ENCODE results near the gene HDAC5.
"Not testable (repeated sequence)": the region's sequence is repeated elsewhere in the genome, so short reads cannot be mapped to it uniquely, and the experiment has no call there.

Gene HDAC5

GRCh38 chr17:44134752-44135568 is 11.5 kb upstream of the HDAC5 start:
- H3K9ac ChIP-seq (ENCODE audit: low read length): no peak overlapping the region
- H2AFZ ChIP-seq (ENCODE audit: insufficient read depth, low read length, poor library complexity): no peak overlapping the region
- no peak overlapping the region for H4K91ac ChIP-seq (ENCODE audit: low read depth, low read length)
- WGBS (ENCODE audit: extremely low coverage, insufficient coverage, insufficient read length): no CpG with 5 or more reads among the region's 9 CpGs
- no peaks in the 10 kb centered on the region for H3K27me3 ChIP-seq (ENCODE audit: insufficient read depth, low read length)
- H2BK12ac ChIP-seq (ENCODE audit: low read length): no peak overlapping the region
- no peak for DNase-seq
- H3K36me3 ChIP-seq (ENCODE audit: control insufficient read depth in 1 of 2, insufficient read depth in 2 of 2, low read length in 2 of 2): no peaks in the 10 kb centered on the region
- peaks cover 8 to 9% of the 10 kb centered on the region in 2 experiments for H3K4me1 ChIP-seq (ENCODE audit: control insufficient read depth in 1 of 2, insufficient read depth in 2 of 2, low read length in 2 of 2)
- no peak overlapping the region for H2BK5ac ChIP-seq (ENCODE audit: low read depth, low read length, poor library complexity)
- H2AK5ac ChIP-seq (ENCODE audit: low read length): no peak overlapping the region
- H3K18ac ChIP-seq (ENCODE audit: low read length): no peak overlapping the region
- H4K12ac ChIP-seq (ENCODE audit: low read depth, low read length): no peak overlapping the region
- no peak overlapping the region for H3K27ac ChIP-seq (ENCODE audit: low read depth, low read length)
- no peak overlapping the region for H3K4ac ChIP-seq (ENCODE audit: low read depth, low read length)
- no peaks in the 10 kb centered on the region for H3K79me2 ChIP-seq (ENCODE audit: control insufficient read depth, insufficient read depth, low read length, poor library complexity)
- H4K8ac ChIP-seq (ENCODE audit: low read depth, low read length): no peak overlapping the region
- no peak overlapping the region for H2BK120ac ChIP-seq (ENCODE audit: insufficient read depth, low read length, poor library complexity)
- no peaks in the 10 kb centered on the region for H3K9me3 ChIP-seq (ENCODE audit: insufficient read depth, low read depth, low read length)
- H3K79me1 ChIP-seq (ENCODE audit: low read length): peaks cover 3% of the 10 kb centered on the region
- H3K23ac ChIP-seq (ENCODE audit: low read length): no peak overlapping the region
- no peak overlapping the region for H3K4me3 ChIP-seq (ENCODE audit: low read depth, low read length)
- no peak overlapping the region for H3K4me2 ChIP-seq (ENCODE audit: low read length)
- no peak overlapping the region for H3K14ac ChIP-seq (ENCODE audit: low read length)

GRCh38 chr17:44133918-44134476 is 10.6 kb upstream of the HDAC5 start:
- H2BK120ac ChIP-seq (ENCODE audit: insufficient read depth, low read length, poor library complexity): no peak overlapping the region
- no peak overlapping the region for H4K8ac ChIP-seq (ENCODE audit: low read depth, low read length)
- no peak overlapping the region for H3K27ac ChIP-seq (ENCODE audit: low read depth, low read length)
- no peak overlapping the region for H3K9ac ChIP-seq (ENCODE audit: low read length)
- H2AFZ ChIP-seq (ENCODE audit: insufficient read depth, low read length, poor library complexity): no peak overlapping the region
- H3K14ac ChIP-seq (ENCODE audit: low read length): no peak overlapping the region
- H3K23ac ChIP-seq (ENCODE audit: low read length): no peak overlapping the region
- no peak overlapping the region for H3K4me2 ChIP-seq (ENCODE audit: low read length)
- DNase-seq: no peak
- H3K36me3 ChIP-seq (ENCODE audit: control insufficient read depth in 1 of 2, insufficient read depth in 2 of 2, low read length in 2 of 2): no peaks in the 10 kb centered on the region
- H4K91ac ChIP-seq (ENCODE audit: low read depth, low read length): no peak overlapping the region
- H3K79me1 ChIP-seq (ENCODE audit: low read length): peaks cover 3% of the 10 kb centered on the region
- H3K18ac ChIP-seq (ENCODE audit: low read length): no peak overlapping the region
- no peak overlapping the region for H2BK5ac ChIP-seq (ENCODE audit: low read depth, low read length, poor library complexity)
- H3K9me3 ChIP-seq (ENCODE audit: insufficient read depth, low read depth, low read length): no peaks in the 10 kb centered on the region
- H3K4me3 ChIP-seq (ENCODE audit: low read depth, low read length): no peak overlapping the region
- H2BK12ac ChIP-seq (ENCODE audit: low read length): no peak overlapping the region
- no peak overlapping the region for H3K4ac ChIP-seq (ENCODE audit: low read depth, low read length)
- no peaks in the 10 kb centered on the region for H3K79me2 ChIP-seq (ENCODE audit: control insufficient read depth, insufficient read depth, low read length, poor library complexity)
- H2AK5ac ChIP-seq (ENCODE audit: low read length): no peak overlapping the region
- H3K27me3 ChIP-seq (ENCODE audit: insufficient read depth, low read length): no peaks in the 10 kb centered on the region
- H4K12ac ChIP-seq (ENCODE audit: low read depth, low read length): no peak overlapping the region
- WGBS (ENCODE audit: extremely low coverage, insufficient coverage, insufficient read length): no CpG with 5 or more reads among the region's 4 CpGs
- H3K4me1 ChIP-seq (ENCODE audit: control insufficient read depth in 1 of 2, insufficient read depth in 2 of 2, low read length in 2 of 2): peaks cover 8 to 9% of the 10 kb centered on the region in 2 experiments

GRCh38 chr17:44132275-44132821 is 8.9 kb upstream of the HDAC5 start:
- H3K4ac ChIP-seq (ENCODE audit: low read depth, low read length): no peak overlapping the region
- no peak overlapping the region for H3K9ac ChIP-seq (ENCODE audit: low read length)
- no peak overlapping the region for H3K18ac ChIP-seq (ENCODE audit: low read length)
- no peak overlapping the region for H3K14ac ChIP-seq (ENCODE audit: low read length)
- H3K79me2 ChIP-seq (ENCODE audit: control insufficient read depth, insufficient read depth, low read length, poor library complexity): no peaks in the 10 kb centered on the region
- DNase-seq: peak; percentile 89 to 93
- no peak overlapping the region for H2BK120ac ChIP-seq (ENCODE audit: insufficient read depth, low read length, poor library complexity)
- H3K9me3 ChIP-seq (ENCODE audit: insufficient read depth, low read depth, low read length): no peaks in the 10 kb centered on the region
- H2BK5ac ChIP-seq (ENCODE audit: low read depth, low read length, poor library complexity): no peak overlapping the region
- no peaks in the 10 kb centered on the region for H3K27me3 ChIP-seq (ENCODE audit: insufficient read depth, low read length)
- H3K4me3 ChIP-seq (ENCODE audit: low read depth, low read length): no peak overlapping the region
- H4K91ac ChIP-seq (ENCODE audit: low read depth, low read length): no peak overlapping the region
- H3K27ac ChIP-seq (ENCODE audit: low read depth, low read length): no peak overlapping the region
- H3K4me1 ChIP-seq (ENCODE audit: control insufficient read depth in 1 of 2, insufficient read depth in 2 of 2, low read length in 2 of 2): no peaks in the 10 kb centered on the region
- no peak overlapping the region for H2AFZ ChIP-seq (ENCODE audit: insufficient read depth, low read length, poor library complexity)
- no peaks in the 10 kb centered on the region for H3K36me3 ChIP-seq (ENCODE audit: control insufficient read depth in 1 of 2, insufficient read depth in 2 of 2, low read length in 2 of 2)
- H4K12ac ChIP-seq (ENCODE audit: low read depth, low read length): no peak overlapping the region
- no peaks in the 10 kb centered on the region for H3K79me1 ChIP-seq (ENCODE audit: low read length)
- H2AK5ac ChIP-seq (ENCODE audit: low read length): no peak overlapping the region
- H4K8ac ChIP-seq (ENCODE audit: low read depth, low read length): no peak overlapping the region
- no peak overlapping the region for H2BK12ac ChIP-seq (ENCODE audit: low read length)
- H3K23ac ChIP-seq (ENCODE audit: low read length): no peak overlapping the region
- no peak overlapping the region for H3K4me2 ChIP-seq (ENCODE audit: low read length)

- not testable (repeated sequence) for H4K8ac ChIP-seq (ENCODE audit: low read depth, low read length); H2BK120ac ChIP-seq (ENCODE audit: insufficient read depth, low read length, poor library complexity); H3K23ac ChIP-seq (ENCODE audit: low read length); H3K9me3 ChIP-seq (ENCODE audit: insufficient read depth, low read depth, low read length); H4K12ac ChIP-seq (ENCODE audit: low read depth, low read length); H2BK5ac ChIP-seq (ENCODE audit: low read depth, low read length, poor library complexity); H3K18ac ChIP-seq (ENCODE audit: low read length); H3K4me3 ChIP-seq (ENCODE audit: low read depth, low read length); H3K79me2 ChIP-seq (ENCODE audit: control insufficient read depth, insufficient read depth, low read length, poor library complexity); H3K79me1 ChIP-seq (ENCODE audit: low read length); H2BK12ac ChIP-seq (ENCODE audit: low read length); H3K9ac ChIP-seq (ENCODE audit: low read length); H3K36me3 ChIP-seq (ENCODE audit: control insufficient read depth in 1 of 2, insufficient read depth in 2 of 2, low read length in 2 of 2); H3K4me1 ChIP-seq (ENCODE audit: control insufficient read depth in 1 of 2, insufficient read depth in 2 of 2, low read length in 2 of 2); H3K4me2 ChIP-seq (ENCODE audit: low read length); H4K91ac ChIP-seq (ENCODE audit: low read depth, low read length); H3K4ac ChIP-seq (ENCODE audit: low read depth, low read length); H2AK5ac ChIP-seq (ENCODE audit: low read length); DNase-seq; H3K27me3 ChIP-seq (ENCODE audit: insufficient read depth, low read length); H3K27ac ChIP-seq (ENCODE audit: low read depth, low read length); H3K14ac ChIP-seq (ENCODE audit: low read length); H2AFZ ChIP-seq (ENCODE audit: insufficient read depth, low read length, poor library complexity)
- no CpG with 5 or more reads among the region's 12 CpGs for WGBS (ENCODE audit: extremely low coverage, insufficient coverage, insufficient read length)
These were observed 7.9 kb upstream of the HDAC5 start for GRCh38 chr17:44131372-44131771.
